AG04450 (cell line): ENCODE measurements around the gene OR7G2. TPM values are rescaled to one million over a fixed set of nuclear protein-coding genes. Genes with fewer than 3 reads are reported as not detected.

Experiments
- CTCF ChIA-PET: fragments of 300-600, 350-600 bp; formaldehyde crosslinking; extraction: SDS; loops from one replicate; lab custom pipeline; 2022; ENCODE audit warnings: antibody characterized with exemption, inconsistent platforms; lab: Charles Lee
- POLR2A ChIA-PET: fragments of 350-600 bp; formaldehyde crosslinking; extraction: SDS; loops from one replicate; lab custom pipeline; 2021; ENCODE audit warnings: antibody characterized with exemption, inconsistent platforms; lab: Yijun Ruan, JAX
- DNase-seq: peaks from one replicate; pipeline ENCODE4 v3.0.0-alpha.2; 2011; ENCODE audit warnings: low read depth, low spot score
- H3K27ac ChIP-seq: one replicate; pipeline ENCODE4 v1.5.1; 2012; ENCODE audit warnings: low read depth, low read length, control low read depth
- H3K27me3 ChIP-seq: one replicate; pipeline ENCODE4 v1.6.0; 2012; ENCODE audit warnings: low read length; ENCODE audit not compliant: control insufficient read depth, insufficient read depth
- H3K4me3 ChIP-seq: 2 replicates; pipeline ENCODE4 v1.5.1; 2011; ENCODE audit warnings: mild to moderate bottlenecking, low read depth, low read length, control low read depth
- H3K9me3 ChIP-seq: 2 replicates; pipeline ENCODE4 v1.5.1; 2012; ENCODE audit warnings: low read length; ENCODE audit not compliant: control insufficient read depth, insufficient read depth
- CTCF ChIP-seq: IDR thresholded peaks from 2 replicates; pipeline ENCODE4 v1.5.1; 2011; ENCODE audit warnings: low read depth, low read length, control low read depth, inconsistent platforms
- polyA plus RNA-seq: library from polyadenylated mRNA; depleted of rRNA; stranded (reverse); fragments of >200 nt; gene quantifications from 2 replicates; pipeline ENCODE4 v1.2.3, GENCODE V29; 2011

Gene OR7G2
- polyA plus RNA-seq, 1 experiment: not detected

DNA sequence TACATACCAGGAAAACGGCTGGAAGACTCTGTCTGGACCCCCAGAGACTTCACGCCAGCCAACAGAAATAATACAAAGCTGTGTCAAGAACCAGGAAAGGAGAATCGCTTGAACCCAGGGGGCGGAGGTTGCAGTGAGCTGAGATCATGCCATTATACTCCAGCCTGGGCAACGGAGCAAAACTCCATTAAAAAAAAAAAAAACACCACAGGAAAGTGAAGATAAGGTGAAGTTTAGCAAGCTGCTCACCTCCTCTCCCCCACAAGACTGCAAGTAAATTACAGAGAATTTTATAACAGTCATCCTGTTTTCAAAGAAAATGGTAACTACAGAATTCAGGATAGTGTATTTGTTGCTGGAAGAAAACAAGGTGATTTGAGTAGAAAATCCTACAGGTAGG is 9.3 kb upstream of the OR7G2 start:
- CTCF ChIA-PET: no interaction called here

DNA sequence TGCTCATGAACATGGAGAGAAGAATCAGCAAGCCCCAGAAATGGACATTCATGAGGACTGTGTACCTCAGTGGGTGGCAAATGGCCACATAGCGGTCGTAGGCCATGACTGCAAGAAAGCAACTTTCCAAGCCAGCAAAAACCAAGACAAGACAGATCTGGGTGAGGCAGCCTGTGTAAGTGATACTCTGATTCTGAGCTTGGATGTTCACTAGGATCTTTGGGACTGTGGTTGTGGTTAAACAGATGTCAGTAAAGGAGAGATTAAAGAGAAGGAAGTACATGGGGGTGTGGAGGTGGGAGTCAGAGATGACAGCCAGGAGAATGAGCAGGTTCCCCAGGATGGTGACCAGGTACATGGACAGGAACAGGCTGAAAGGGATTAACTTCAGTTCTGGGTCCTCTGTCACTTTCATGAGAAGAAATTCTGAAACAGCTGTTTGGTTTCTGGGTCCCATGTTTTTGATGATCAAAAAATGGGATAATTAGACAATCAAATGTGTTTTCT is 8.1 kb upstream of the OR7G2 start, which contains the start of gene OR7G1:
OR7G1 (minus strand) TSS at position 457 of the 507 bp plus-strand sequence; CDS start at position 457, 0 bp downstream.
- no peak for TF ChIP-seq CTCF
- Histone ChIP-seq H3K9me3 (peaks cover 9% of the 10 kb centered on the region), H3K27me3 (no peaks in the 10 kb centered on the region), H3K27ac (no peak within 1 kb of the TSS), H3K4me3 (no peak within 1 kb of the TSS)
- no peak for DNase-seq
- CTCF ChIA-PET: no interaction called here
- POLR2A ChIA-PET: no interaction called here

More for the DNA sequence above, 9.3 kb upstream of the OR7G2 start:
- DNase-seq: no peak
- POLR2A ChIA-PET: no interaction called here
- H3K4me3 ChIP-seq: no peak overlapping the region
- H3K27me3 ChIP-seq: no peaks in the 10 kb centered on the region
- TF ChIP-seq CTCF: no peak
- H3K9me3 ChIP-seq: peaks cover 15% of the 10 kb centered on the region
- no peak overlapping the region for H3K27ac ChIP-seq

DNA sequence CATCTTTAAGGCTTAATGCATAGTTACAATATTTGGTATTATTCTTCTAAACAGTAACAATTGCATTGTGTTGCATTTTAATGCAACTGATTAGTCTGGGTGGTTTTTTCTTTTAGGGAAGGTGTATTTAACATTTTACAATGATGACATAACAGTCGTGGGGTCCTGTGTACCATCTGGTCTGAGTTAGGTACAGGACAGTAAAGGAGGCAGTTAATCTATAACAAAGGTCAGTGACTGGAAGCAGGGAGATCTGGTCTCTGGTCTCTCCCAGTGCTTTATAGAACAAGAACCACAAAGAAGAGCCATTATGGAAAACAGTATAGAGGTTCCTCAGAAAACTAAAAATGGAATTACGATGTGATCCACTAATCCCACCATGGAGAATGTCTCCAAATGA is 2.7 kb upstream of the OR7G2 start:
- Histone ChIP-seq H3K27ac (no peak overlapping the region), H3K4me3 (no peak overlapping the region), H3K9me3 (peaks cover 23% of the 10 kb centered on the region), H3K27me3 (no peaks in the 10 kb centered on the region)
- ChIA-PET POLR2A (no interaction called here), CTCF (interaction anchor here (0.7 kb wide), 1 partner anchor 37 kb away, joined by 5 read pairs; no protein-coding TSS in a partner anchor)
- DNase-seq: no peak
- TF ChIP-seq CTCF: no peak

- Histone ChIP-seq H3K4me3 (no peak within 1 kb of the TSS), H3K9me3 (peaks cover 34% of the 10 kb centered on the region), H3K27ac (no peak within 1 kb of the TSS), H3K27me3 (no peaks in the 10 kb centered on the region)
- TF ChIP-seq CTCF: no peak
- DNase-seq: no peak
- ChIA-PET POLR2A (no interaction called here), CTCF (no interaction called here)
Observed at GRCh38 chr19:9086761-9087160, 20.5 kb downstream of the OR7G2 start, which contains the start of gene OR1M1. Gene OR1M1, plus strand, starts transcription at chr19:9087061. Its CDS starts 6,184 bp downstream, at chr19:9093245.

DNA sequence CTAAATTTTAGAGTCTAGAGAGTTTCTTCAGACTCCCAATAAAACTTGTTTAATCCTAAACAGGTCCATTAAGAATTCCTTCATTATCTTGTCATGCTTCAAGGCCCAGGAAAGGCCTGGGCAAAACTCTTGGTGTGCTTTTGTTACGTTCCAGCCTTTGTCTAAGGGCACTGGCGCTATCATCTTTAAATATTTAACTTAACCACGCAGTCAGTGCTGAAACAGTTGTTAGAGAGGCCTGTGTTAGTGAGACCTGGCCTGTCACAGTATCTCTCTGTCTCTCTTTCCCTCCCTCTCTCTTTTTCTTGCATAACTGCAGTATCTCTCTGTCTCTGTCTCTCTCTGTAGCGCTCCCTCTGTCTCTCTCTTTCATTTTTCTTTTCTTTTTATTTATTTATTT is 28.6 kb downstream of the OR7G2 start:
- Histone ChIP-seq H3K27me3 (no peaks in the 10 kb centered on the region), H3K9me3 (peaks cover 35% of the 10 kb centered on the region), H3K27ac (no peak overlapping the region), H3K4me3 (no peak overlapping the region)
- no peak for DNase-seq
- ChIA-PET CTCF (no interaction called here), POLR2A (no interaction called here)
- TF ChIP-seq CTCF: no peak
